CD4-positive, alpha-beta T cell treated with Interleukin-21 for 1 hour (primary cell): ENCODE measurements around the gene PDLIM3.

Experiments
- DNase-seq: peaks from one replicate; pipeline ENCODE4 v3.0.0-alpha.2; 2020

The PDLIM3 gene

DNA sequence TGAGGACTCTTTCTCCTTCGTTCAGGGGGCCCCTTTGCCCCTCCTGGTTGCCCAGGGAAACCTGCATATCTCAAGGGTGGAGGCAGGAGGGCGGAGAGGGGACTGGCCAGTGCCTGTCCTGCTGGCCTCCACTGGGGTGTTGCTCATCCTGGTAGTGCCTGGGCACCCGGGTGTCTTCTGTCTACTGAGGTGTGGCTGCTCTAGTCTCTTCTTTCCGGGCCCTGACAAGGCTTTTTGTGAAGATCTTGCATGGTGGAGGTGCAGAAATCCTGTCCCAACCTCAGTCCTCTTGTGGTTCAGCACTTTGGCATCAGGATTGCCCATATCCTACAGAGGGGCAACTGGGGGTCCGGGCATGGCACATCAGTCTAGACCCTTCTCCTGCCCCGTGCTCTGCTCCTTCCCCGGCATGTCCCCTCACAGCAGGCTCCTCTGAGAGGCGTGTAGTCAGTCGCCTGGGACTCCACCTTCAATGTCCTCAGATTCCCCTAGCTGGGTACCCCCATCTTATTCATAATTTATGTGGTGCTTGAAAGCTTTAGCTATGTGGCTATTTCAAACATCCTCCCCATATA, 65.6 kb downstream of the PDLIM3 start:
- no peak for DNase-seq

DNA sequence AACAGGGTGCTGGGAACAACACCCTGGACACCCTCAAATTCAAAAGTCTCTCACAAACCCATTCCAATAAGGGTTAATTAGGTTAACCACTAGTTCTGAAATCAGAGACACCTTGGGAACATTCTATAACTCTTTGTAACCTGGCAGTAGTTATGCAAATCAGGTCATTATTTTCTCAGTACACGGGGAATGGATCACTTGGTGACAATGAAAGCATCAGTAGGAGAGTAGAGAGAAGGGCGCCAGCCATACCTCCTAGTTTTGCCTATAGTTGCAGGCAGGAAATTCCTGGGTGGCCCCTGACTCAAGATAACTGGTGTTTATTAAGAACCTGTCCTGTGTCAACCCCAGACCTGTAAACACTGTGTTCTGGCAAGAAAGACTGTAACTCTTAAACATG, 66.3 kb downstream of the PDLIM3 start:
- DNase-seq, result no peak

DNA sequence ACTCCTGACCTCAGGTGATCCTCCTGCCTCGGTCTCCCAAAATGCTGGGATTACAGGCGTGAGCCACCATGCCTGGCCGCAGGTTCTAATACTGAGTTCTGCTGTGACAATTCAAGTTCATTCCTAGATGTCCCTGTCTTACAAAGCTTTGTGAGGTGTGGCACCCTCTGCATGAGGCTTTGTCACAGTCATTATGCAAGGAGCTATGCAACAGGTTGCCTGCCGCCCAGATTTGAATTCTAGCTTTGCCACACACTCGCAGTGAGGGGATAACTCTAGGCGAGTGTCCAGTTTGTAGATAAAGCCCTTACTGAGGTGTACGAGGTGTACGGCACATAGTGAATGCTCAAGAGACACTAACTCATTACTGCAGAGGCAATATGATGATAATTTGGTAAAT, 67.3 kb downstream of the PDLIM3 start:
- no peak for DNase-seq

DNA sequence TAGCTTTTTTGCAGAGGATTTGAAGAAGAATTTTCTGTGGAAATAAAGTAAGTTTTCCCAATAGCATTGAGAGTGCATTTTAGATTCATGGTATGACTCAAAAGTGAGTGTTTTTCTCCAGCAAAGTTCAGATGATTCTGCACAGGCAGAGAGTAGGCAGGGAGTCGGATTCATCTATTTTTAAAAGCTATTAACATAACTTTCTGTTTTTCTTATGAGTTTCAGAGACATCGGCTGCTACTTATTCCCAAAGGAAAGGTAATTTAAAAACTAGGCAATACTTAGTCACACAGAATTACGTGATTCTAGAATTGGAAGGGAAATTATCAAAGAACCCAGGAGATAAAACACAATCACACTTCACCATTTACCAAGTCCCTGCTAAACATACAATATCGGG, 68.2 kb downstream of the PDLIM3 start:
- no peak for DNase-seq

DNA sequence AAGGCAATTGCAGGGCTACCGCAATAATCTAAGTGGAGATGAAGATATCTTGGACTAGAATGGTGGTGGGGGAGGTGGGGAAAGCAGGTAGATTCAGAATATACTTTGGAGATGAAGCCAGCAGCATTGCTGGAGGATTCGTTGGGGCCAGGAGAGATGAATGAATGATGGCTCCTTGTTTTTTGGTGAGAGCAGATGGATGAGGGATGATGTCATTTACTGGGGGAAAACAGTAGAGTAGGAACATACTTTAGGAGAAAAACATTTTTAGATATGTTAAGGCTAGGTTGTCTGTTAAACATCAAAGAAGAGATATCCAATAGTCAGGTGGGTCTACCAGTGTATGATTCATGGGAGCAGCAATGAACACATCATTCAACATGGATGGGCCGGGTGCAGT, 69.6 kb downstream of the PDLIM3 start:
- DNase-seq, result no peak

DNA sequence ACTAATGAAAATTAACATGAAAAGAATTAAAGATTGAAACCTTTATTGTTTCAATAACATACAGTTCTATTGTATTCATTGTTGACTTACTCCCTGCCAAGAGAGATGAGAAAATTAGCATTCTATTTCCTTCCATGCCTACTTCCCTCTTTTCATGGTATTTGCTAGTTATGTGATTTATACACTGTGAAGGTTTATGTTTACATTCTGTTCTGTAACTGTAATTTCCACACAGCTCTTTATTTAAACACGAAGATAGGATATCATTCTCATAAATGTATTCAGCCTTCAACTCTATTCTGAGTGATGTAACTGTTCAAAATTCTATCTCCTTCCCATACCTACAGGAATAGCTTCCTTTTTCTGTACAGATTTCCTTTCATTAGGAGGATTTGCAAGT, 70.4 kb downstream of the PDLIM3 start:
- no peak for DNase-seq

DNA sequence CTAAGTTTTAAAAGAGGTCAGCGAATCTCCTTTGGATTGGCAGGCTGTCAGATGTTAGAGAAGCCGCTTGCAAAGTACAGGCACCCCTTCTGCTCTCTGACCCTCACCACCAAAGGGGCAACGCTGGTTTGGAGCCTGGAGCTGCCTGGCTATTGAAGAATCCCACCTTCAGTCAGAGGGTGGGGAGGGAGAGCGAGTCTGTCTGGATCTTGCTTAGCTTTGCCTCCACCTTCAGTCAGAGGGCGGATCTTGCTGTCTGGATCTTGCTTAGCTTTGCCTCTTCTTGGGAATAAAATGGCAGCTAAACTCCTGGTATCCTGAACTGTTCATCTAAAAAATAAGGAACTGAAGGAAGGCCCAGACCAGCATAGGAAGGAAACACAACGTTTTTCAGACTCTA, 71.1 kb downstream of the PDLIM3 start:
- no peak for DNase-seq

DNA sequence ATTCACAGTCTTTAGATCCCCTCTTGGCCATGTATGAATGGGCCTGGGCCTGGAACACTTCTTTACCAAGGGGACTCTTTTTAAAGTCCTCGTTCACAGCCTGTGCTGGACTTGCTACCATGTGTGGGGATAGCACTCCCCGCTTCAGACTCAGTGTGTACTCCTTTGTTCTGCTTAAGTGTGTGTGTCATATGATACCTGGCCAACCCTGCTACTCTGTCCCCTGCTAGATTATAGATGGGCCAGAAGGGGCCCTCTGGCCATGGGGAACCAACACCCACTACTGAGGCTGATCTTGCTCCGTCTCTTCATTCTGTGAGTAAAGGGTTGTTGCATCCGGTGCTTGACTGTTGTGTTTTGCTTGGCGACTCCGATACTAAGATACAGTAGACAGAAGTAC, 71.8 kb downstream of the PDLIM3 start:
- no peak for DNase-seq

DNA sequence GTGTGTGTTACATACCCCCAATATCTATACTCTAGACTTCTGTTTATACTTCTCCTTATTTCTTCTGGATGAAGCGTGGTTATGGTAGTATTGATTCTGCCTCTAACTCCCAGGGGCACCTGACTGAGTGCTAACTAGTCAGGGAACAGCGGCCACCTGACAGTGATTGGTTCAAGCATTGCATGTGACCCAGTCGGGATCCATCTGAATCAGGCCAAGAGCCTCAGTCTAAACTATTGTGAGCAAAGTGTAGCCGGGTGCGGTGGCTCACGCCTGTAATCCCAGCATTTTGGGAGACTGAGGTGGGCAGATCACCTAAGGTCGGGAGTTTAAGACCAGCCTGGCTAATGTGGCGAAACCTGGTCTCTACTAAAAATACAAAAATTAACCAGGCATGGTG, 73.7 kb downstream of the PDLIM3 start:
- no peak for DNase-seq

DNA sequence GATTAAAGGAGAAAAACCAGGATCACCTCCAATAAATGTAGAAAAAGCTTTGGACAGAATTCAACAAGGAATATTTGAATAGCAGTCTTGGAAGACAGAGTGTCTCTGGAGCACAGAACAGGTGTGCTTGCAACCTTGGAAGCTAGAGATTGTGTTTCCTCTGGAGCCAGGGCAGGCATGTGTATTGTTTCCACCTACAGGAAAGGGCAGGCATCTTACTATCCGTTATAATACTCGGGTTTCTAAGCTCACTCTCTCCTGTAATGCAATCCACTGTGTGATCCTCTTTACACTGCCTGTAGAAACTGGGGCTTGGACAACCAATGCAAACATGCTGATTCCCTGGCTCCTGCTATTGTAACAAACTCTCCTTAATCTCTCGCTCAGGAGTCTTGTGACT, 78.2 kb downstream of the PDLIM3 start:
- no peak for DNase-seq

DNA sequence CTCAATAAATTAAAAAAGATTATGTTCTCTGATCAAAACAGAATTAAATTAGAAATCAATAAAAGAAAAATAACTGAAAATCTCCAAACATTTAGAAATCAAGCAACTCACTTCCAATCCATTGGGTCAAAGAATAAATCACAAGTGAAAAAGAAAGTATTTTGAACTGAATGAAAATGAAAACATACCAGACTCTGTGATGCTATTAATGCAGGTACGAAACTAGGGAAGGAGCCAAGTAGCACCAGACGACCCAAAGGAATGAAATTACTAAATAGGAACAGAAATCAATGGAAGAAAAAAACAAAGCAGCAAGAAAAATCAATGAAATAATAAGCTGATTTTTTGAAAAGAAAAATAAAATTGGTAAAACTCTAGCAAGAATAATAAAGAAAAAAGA, 79.2 kb downstream of the PDLIM3 start:
- no peak for DNase-seq
